Common myeloid progenitor, CD34-positive (primary cell): ENCODE data around the gene TMBIM1.

Experiments
- CTCF ChIA-PET: fragments of 350-600 bp; sonication (Branson Sonifier 250); formaldehyde crosslinking; loops from one replicate; lab custom pipeline; 2021; ENCODE audit warnings: antibody characterized with exemption; lab: Charles Lee
- POLR2A ChIA-PET: fragments of 350-600 bp; sonication (Branson Sonifier 250); formaldehyde crosslinking; loops from one replicate; lab custom pipeline; 2021; ENCODE audit warnings: antibody characterized with exemption; lab: Charles Lee
- DNase-seq, 3 donors: peaks; one replicate each; pipeline versions ENCODE4 v3.0.0 to v3.0.0-alpha.2; 2013
- H3K27ac ChIP-seq, 2 experiments: 1 replicate in 1 of 2; 2 replicates in 1 of 2; pipeline ENCODE4 v1.7.0; 2013; ENCODE audit warnings: inconsistent platforms in 2 of 2, low read length in 2 of 2, mild to moderate bottlenecking in 2 of 2, low read depth in 1 of 2, moderate library complexity in 1 of 2; ENCODE audit not compliant: severe bottlenecking in 2 of 2, insufficient read depth in 1 of 2, poor library complexity in 1 of 2
- H3K27me3 ChIP-seq, 5 experiments: replicated peaks in 2 of 5; 1 replicate in 3 of 5; 2 replicates in 2 of 5; pipeline versions ENCODE4 v1.6.1 to v1.7.0; 2013; ENCODE audit warnings: low read length in 4 of 5, mild to moderate bottlenecking in 2 of 5, moderate library complexity in 2 of 5, inconsistent platforms in 1 of 5; ENCODE audit not compliant: insufficient read depth in 5 of 5, control insufficient read depth in 4 of 5
- H3K36me3 ChIP-seq, 4 experiments: 1 replicate in 2 of 4; 2 replicates in 2 of 4; pipeline versions ENCODE4 v1.6.1 to v1.7.0; 2013; ENCODE audit warnings: low read length in 3 of 4, control low read depth in 1 of 4, mild to moderate bottlenecking in 1 of 4; ENCODE audit not compliant: control insufficient read depth in 4 of 4, insufficient read depth in 4 of 4
- H3K4me1 ChIP-seq, 4 experiments: 1 replicate in 3 of 4; 2 replicates in 1 of 4; pipeline versions ENCODE4 v1.6.1 to v1.7.1; 2013; ENCODE audit warnings: low read length in 3 of 4, mild to moderate bottlenecking in 3 of 4, control low read depth in 1 of 4, inconsistent platforms in 1 of 4, moderate library complexity in 1 of 4; ENCODE audit not compliant: control insufficient read depth in 4 of 4, insufficient read depth in 4 of 4; ENCODE audit errors: control extremely low read depth in 1 of 4
- H3K4me3 ChIP-seq, 7 experiments: 1 replicate in 4 of 7; 2 replicates in 3 of 7; pipeline versions ENCODE4 v1.5.1 to v1.7.0; 2013; ENCODE audit warnings: mild to moderate bottlenecking in 7 of 7, low read length in 6 of 7, moderate library complexity in 6 of 7, inconsistent platforms in 2 of 7, low read depth in 2 of 7, control low read depth in 1 of 7; ENCODE audit not compliant: insufficient read depth in 4 of 7, control insufficient read depth in 1 of 7; ENCODE audit errors: extremely low read depth in 1 of 7
- H3K9me3 ChIP-seq, 5 experiments: 1 replicate in 4 of 5; 2 replicates in 1 of 5; pipeline versions ENCODE4 v1.6.1 to v1.7.1; 2013; ENCODE audit warnings: low read length in 4 of 5, mild to moderate bottlenecking in 2 of 5, inconsistent platforms in 1 of 5, low read depth in 1 of 5, moderate library complexity in 1 of 5; ENCODE audit not compliant: control insufficient read depth in 4 of 5, insufficient read depth in 2 of 5; ENCODE audit errors: control extremely low read depth in 1 of 5
- WGBS: methylation state at CpG from one replicate; pipeline ENCODE4 v1.1.5; 2013; ENCODE audit not compliant: insufficient coverage; 5-methylcytosine and 5-hydroxymethylcytosine counted together

TMBIM1 gene

GRCh38 chr2:218260166-218260565, 32.1 kb downstream of the TMBIM1 start:
- no peak for DNase-seq
- POLR2A ChIA-PET = no interaction called here
- WGBS = 100% methylated on average over 4 of the region's 5 CpGs

GRCh38 chr2:218259099-218259961, 33.0 kb downstream of the TMBIM1 start:
- H3K27ac ChIP-seq = no peak overlapping the region
- no peaks in the 10 kb centered on the region for H3K27me3 ChIP-seq
- H3K4me3 ChIP-seq = no peak overlapping the region
- peaks cover 12 to 42% (median 23%) of the 10 kb centered on the region in 4 experiments for H3K36me3 ChIP-seq
- no peak for DNase-seq
- peaks cover 0 to 17% (median 12%) of the 10 kb centered on the region in 4 experiments for H3K4me1 ChIP-seq
- WGBS = 86% methylated on average over 15 of the region's 15 CpGs
- no peaks in the 10 kb centered on the region for H3K9me3 ChIP-seq
- POLR2A ChIA-PET = interaction anchor here (0.6 to 0.9 kb wide), 2 partner anchors 53 to 165 kb away, joined by 3 read pairs; no protein-coding TSS in a partner anchor
- CTCF ChIA-PET = interaction anchor here (0.6 to 4.5 kb wide), 10 partner anchors 8 to 134 kb away, joined by 3 to 38 read pairs (median 4); partner anchors contain the start of genes AAMP and PNKD

More at GRCh38 chr2:218260166-218260565, 32.1 kb downstream of the TMBIM1 start:
- CTCF ChIA-PET = interaction anchor here (1.0 to 4.5 kb wide), 5 partner anchors 12 to 134 kb away, joined by 3 to 38 read pairs (median 4); partner anchors contain the start of genes AAMP and PNKD
- Histone ChIP-seq H3K27me3 (no peaks in the 10 kb centered on the region), H3K36me3 (peaks cover 4 to 42% (median 22%) of the 10 kb centered on the region in 4 experiments), H3K9me3 (no peaks in the 10 kb centered on the region), H3K27ac (no peak overlapping the region), H3K4me3 (no peak overlapping the region), H3K4me1 (peaks cover 0 to 17% (median 12%) of the 10 kb centered on the region in 4 experiments)

DNA sequence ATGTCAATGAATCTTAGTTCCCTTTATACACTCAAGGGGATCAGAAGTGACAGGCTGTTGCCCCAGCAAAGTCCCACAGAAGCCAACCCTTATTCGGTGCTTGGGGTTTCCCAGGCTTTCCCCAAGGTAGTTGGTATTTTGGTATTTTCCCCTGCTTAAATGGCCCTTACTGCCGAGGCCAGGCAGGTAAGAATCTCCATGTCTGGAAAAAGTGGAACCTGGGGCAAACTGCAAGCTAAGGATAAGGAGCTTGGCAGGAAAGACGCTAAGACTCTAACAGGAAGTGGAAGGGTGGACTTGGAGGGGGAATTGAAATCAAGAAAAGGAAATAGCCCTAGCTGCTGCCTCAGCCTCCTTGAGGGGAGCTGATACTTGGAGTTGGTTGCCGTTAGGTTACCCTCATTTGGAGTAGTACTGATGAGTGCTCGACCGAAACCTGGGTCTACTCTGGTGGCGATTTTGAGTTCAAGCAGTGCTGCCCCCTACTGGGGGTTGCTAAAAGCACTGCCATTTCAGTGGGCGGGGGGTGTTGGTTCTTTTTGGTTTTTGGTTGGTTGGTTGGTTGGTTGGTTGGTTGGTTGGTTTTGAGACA, 34.8 kb downstream of the TMBIM1 start:
- ChIA-PET CTCF (interaction anchor here (0.7 to 4.5 kb wide), 17 partner anchors 10 to 90 kb away, joined by 3 to 38 read pairs (median 4); partner anchors contain the start of genes AAMP and PNKD), POLR2A (interaction anchor here (0.7 to 1.2 kb wide), 2 partner anchors 13 to 16 kb away, joined by 3 read pairs; no protein-coding TSS in a partner anchor)
- no peaks in the 10 kb centered on the region for H3K27me3 ChIP-seq
- peaks cover 21 to 42% (median 29%) of the 10 kb centered on the region in 4 experiments for H3K36me3 ChIP-seq
- peak overlapping the region in 1 of 2 experiments; percentile 38 for H3K27ac ChIP-seq
- 3% methylated on average over 6 of the region's 8 CpGs for WGBS
- H3K9me3 ChIP-seq = no peaks in the 10 kb centered on the region
- H3K4me1 ChIP-seq = peaks cover 0 to 21% (median 18%) of the 10 kb centered on the region in 4 experiments
- H3K4me3 ChIP-seq = peak overlapping the region in 4 of 7 experiments; percentile 27 to 64 (median 49)
- peak; percentile 77 to 89 (median 87) for DNase-seq

- Histone ChIP-seq H3K27ac (peak overlapping the region in 1 of 2 experiments; percentile 38), H3K9me3 (no peaks in the 10 kb centered on the region), H3K4me3 (peak overlapping the region in 1 of 7 experiments; percentile 55), H3K4me1 (peaks cover 0 to 26% (median 22%) of the 10 kb centered on the region in 4 experiments), H3K36me3 (peaks cover 25 to 47% (median 34%) of the 10 kb centered on the region in 4 experiments), H3K27me3 (no peaks in the 10 kb centered on the region)
- 96% methylated on average over 12 of the region's 13 CpGs for WGBS
- ChIA-PET POLR2A (interaction anchor here (1.2 kb wide), 1 partner anchor 12 kb away, joined by 3 read pairs; no protein-coding TSS in a partner anchor), CTCF (interaction anchor here (0.7 to 4.5 kb wide), 17 partner anchors 9 to 89 kb away, joined by 3 to 38 read pairs (median 4); partner anchors contain the start of genes AAMP and PNKD)
- DNase-seq = no peak
These were observed 35.5 kb downstream of the TMBIM1 start for GRCh38 chr2:218256612-218257350.

GRCh38 chr2:218255446-218255845, 36.9 kb downstream of the TMBIM1 start:
- Histone ChIP-seq H3K27me3 (no peaks in the 10 kb centered on the region), H3K36me3 (peaks cover 25 to 59% (median 43%) of the 10 kb centered on the region in 4 experiments), H3K4me3 (no peak overlapping the region), H3K9me3 (no peaks in the 10 kb centered on the region), H3K4me1 (peaks cover 0 to 26% (median 19%) of the 10 kb centered on the region in 4 experiments), H3K27ac (no peak overlapping the region)
- WGBS = 97% methylated on average over 6 of the region's 6 CpGs
- ChIA-PET CTCF (interaction anchor here (0.9 to 3.7 kb wide), 6 partner anchors 8 to 71 kb away, joined by 3 to 23 read pairs (median 6); no protein-coding TSS in a partner anchor), POLR2A (interaction anchor here (1.0 kb wide), 1 partner anchor 10 kb away, joined by 3 read pairs; no protein-coding TSS in a partner anchor)
- DNase-seq = no peak

GRCh38 chr2:218253232-218253625, 39.1 kb downstream of the TMBIM1 start:
- no peak for DNase-seq
- Histone ChIP-seq H3K27ac (peak overlapping the region in 1 of 2 experiments; percentile 27), H3K9me3 (no peaks in the 10 kb centered on the region), H3K4me1 (peaks cover 0 to 20% (median 17%) of the 10 kb centered on the region in 4 experiments), H3K4me3 (no peak overlapping the region), H3K27me3 (no peaks in the 10 kb centered on the region), H3K36me3 (peaks cover 39 to 81% (median 58%) of the 10 kb centered on the region in 4 experiments)
- POLR2A ChIA-PET = interaction anchor here (1.0 kb wide), 1 partner anchor 14 kb away, joined by 5 read pairs; no protein-coding TSS in a partner anchor
- CTCF ChIA-PET = interaction anchor here (0.7 to 3.1 kb wide), 9 partner anchors 9 to 146 kb away, joined by 3 to 17 read pairs (median 5); partner anchors contain the start of gene CTDSP1
- WGBS = 87% methylated on average over 5 of the region's 5 CpGs
